Activated B cell treated with CpG ODN at 0.5 μM for 24 hours (primary cell): ENCODE measurements around the gene PLEKHG4B. TPM values are rescaled to one million over a fixed set of nuclear protein-coding genes. Genes with fewer than 3 reads are reported as not detected.
A peak's percentile ranks its signal among the peaks of the same experiment; 100 is the strongest.
"Not testable (repeated sequence)": the region's sequence is repeated elsewhere in the genome, so short reads cannot be mapped to it uniquely, and the experiment has no call there.

Experiments
- ATAC-seq: fragments of 200-7000 bp; cut with Tn5 transposase; one replicate; pipeline ENCODE4 v1.10.0; 2021; ENCODE audit warnings: low read depth, mild to moderate bottlenecking, moderate library complexity
- CTCF ChIA-PET: fragments of 350-600 bp; sonication (Branson Sonifier 250); formaldehyde crosslinking; loops from one replicate; lab custom pipeline; 2021; ENCODE audit warnings: antibody characterized with exemption; lab: Charles Lee
- POLR2A ChIA-PET: fragments of 350-600 bp; sonication (Branson Sonifier 250); formaldehyde crosslinking; loops from one replicate; lab custom pipeline; 2021; ENCODE audit warnings: antibody characterized with exemption; lab: Charles Lee
- DNase-seq: peaks from one replicate; pipeline ENCODE4 v3.0.0; 2022
- H3K27ac Mint-ChIP-seq: one replicate; pipeline ENCODE4 v1.8.0; 2020; ENCODE audit warnings: mixed read lengths
- H3K27me3 Mint-ChIP-seq: one replicate; pipeline ENCODE4 v1.8.0; 2021; ENCODE audit warnings: mixed read lengths
- H3K36me3 Mint-ChIP-seq: one replicate; pipeline ENCODE4 v1.8.0; 2021; ENCODE audit warnings: low read depth, mixed read lengths
- H3K4me1 Mint-ChIP-seq: one replicate; pipeline ENCODE4 v1.8.0; 2021; ENCODE audit warnings: mixed read lengths
- H3K4me3 Mint-ChIP-seq: one replicate; pipeline ENCODE4 v1.8.0; 2020; ENCODE audit warnings: mild to moderate bottlenecking, mixed read lengths
- H3K9me3 Mint-ChIP-seq: one replicate; pipeline ENCODE4 v1.8.0; 2020; ENCODE audit warnings: mixed read lengths
- CTCF ChIP-seq: fragments of 200-600 bp; IDR thresholded peaks from one replicate; pipeline ENCODE4 v1.8.0; 2022; ENCODE audit warnings: antibody characterized with exemption, mild to moderate bottlenecking
- intact Hi-C: fragments of 100-400 bp; cut with micrococcal nuclease; formaldehyde crosslinking; loops from one replicate; pipeline ENCODE4 v1.15.1; 2024
- total RNA-seq: library from RNA; stranded (reverse); gene quantifications from 2 replicates; pipeline ENCODE4 v1.2.3, GENCODE V29; 2022

PLEKHG4B gene
- total RNA-seq, 1 donor from 2014 or later = not detected

- ChIA-PET CTCF (no interaction called here), POLR2A (interaction anchor here (1.2 kb wide), 1 partner anchor 10 kb away, joined by 4 read pairs; the partner anchor contains the start of genes CCDC127 and SDHA)
- no peak for ATAC-seq
- Mint-ChIP-seq H3K4me1 (peaks cover 8% of the 10 kb centered on the region), H3K27ac (no peak overlapping the region), H3K9me3 (no peaks in the 10 kb centered on the region), H3K27me3 (no peaks in the 10 kb centered on the region), H3K36me3 (peaks cover 45% of the 10 kb centered on the region), H3K4me3 (no peak overlapping the region)
- intact Hi-C loops = no loop called here
- TF ChIP-seq CTCF = no peak
- no peak for DNase-seq
Observed at GRCh38 chr5:208449-209114, 116.6 kb downstream of the PLEKHG4B start.

GRCh38 chr5:213803-214395 lies 121.9 kb downstream of the PLEKHG4B start:
- CTCF ChIA-PET = interaction anchor here (1.1 kb wide), 1 partner anchor 26 kb away, joined by 4 read pairs; no protein-coding TSS in a partner anchor
- DNase-seq (no peak), ATAC-seq (peak; percentile 19)
- TF ChIP-seq CTCF = no peak
- peaks cover 15% of the 10 kb centered on the region for H3K36me3 Mint-ChIP-seq
- peaks cover 43% of the 10 kb centered on the region for H3K4me1 Mint-ChIP-seq
- POLR2A ChIA-PET = interaction anchor here (1.1 kb wide), 1 partner anchor 57 kb away, joined by 4 read pairs; the partner anchor contains the start of gene PDCD6
- intact Hi-C loops = no loop called here
- no peaks in the 10 kb centered on the region for H3K9me3 Mint-ChIP-seq
- peak overlapping the region; percentile 65 for H3K4me3 Mint-ChIP-seq
- peak overlapping the region; percentile 66 for H3K27ac Mint-ChIP-seq
- no peaks in the 10 kb centered on the region for H3K27me3 Mint-ChIP-seq

- ATAC-seq, H3K9me3 Mint-ChIP-seq, H3K27me3 Mint-ChIP-seq, DNase-seq, CTCF ChIA-PET, POLR2A ChIA-PET: not testable (repeated sequence)
- H3K4me3 Mint-ChIP-seq = peak overlapping the region; percentile 70
- H3K27ac Mint-ChIP-seq = peak overlapping the region; percentile 66
- peaks cover 16% of the 10 kb centered on the region for H3K36me3 Mint-ChIP-seq
- intact Hi-C loops = loop anchor here (5.0 kb wide), 1 partner anchor 227 kb away; the partner anchor contains the start of gene EXOC3
- H3K4me1 Mint-ChIP-seq = peaks cover 47% of the 10 kb centered on the region
Observed at GRCh38 chr5:215256-215655, 123.3 kb downstream of the PLEKHG4B start.

GRCh38 chr5:216076-216475 lies 124.1 kb downstream of the PLEKHG4B start:
- Mint-ChIP-seq H3K36me3 (peaks cover 13% of the 10 kb centered on the region), H3K4me1 (peaks cover 51% of the 10 kb centered on the region)
- H3K27me3 Mint-ChIP-seq, DNase-seq, ATAC-seq, CTCF ChIA-PET, POLR2A ChIA-PET, H3K9me3 Mint-ChIP-seq, H3K27ac Mint-ChIP-seq, H3K4me3 Mint-ChIP-seq: not testable (repeated sequence)
- intact Hi-C loops = loop anchor here (5.0 kb wide), 1 partner anchor 226 kb away; the partner anchor contains the start of gene EXOC3

- H3K27me3 Mint-ChIP-seq, H3K9me3 Mint-ChIP-seq: not testable (repeated sequence)
- POLR2A ChIA-PET = interaction anchor here (0.7 to 2.7 kb wide), 5 partner anchors 10 to 1379 kb away, joined by 3 to 22 read pairs (median 4); partner anchors contain the start of gene PDCD6
- H3K27ac Mint-ChIP-seq = peak within 1 kb of the TSS; percentile 85
- peaks cover 13% of the 10 kb centered on the region for H3K36me3 Mint-ChIP-seq
- CTCF ChIA-PET = interaction anchor here (0.6 to 2.6 kb wide), 2 partner anchors 27 to 30 kb away, joined by 3 to 13 read pairs; partner anchors contain the start of gene LRRC14B
- H3K4me3 Mint-ChIP-seq = peak within 1 kb of the TSS; percentile 91
- DNase-seq = peak; percentile 99
- intact Hi-C loops = loop anchor here (1.0 to 5.0 kb wide), 5 partner anchors 29 to 395 kb away; partner anchors contain the start of genes CEP72, EXOC3 and PDCD6
- peak; percentile 81 for ATAC-seq
- peaks cover 63% of the 10 kb centered on the region for H3K4me1 Mint-ChIP-seq
Observed at GRCh38 chr5:217494-218456, 125.8 kb downstream of the PLEKHG4B start, which contains the start of the genes CCDC127 and SDHA. Gene CCDC127 (minus strand): TSS chr5:218153. CDS start chr5:216849, 1,304 bp downstream. Gene SDHA (plus strand): TSS chr5:218320. CDS start chr5:218356, 36 bp downstream.
